Right atrium auricular region (tissue), 2 donors: Measurements from ENCODE around the gene PSMC3IP. TPM values are rescaled to one million over a fixed set of nuclear protein-coding genes. Genes with fewer than 3 reads are reported as not detected.

Experiments used
- DNase-seq: peaks from one replicate; pipeline ENCODE4 v3.0.0-alpha.2; 2019; ENCODE audit warnings: low spot score
- H3K27ac ChIP-seq, 2 donors: fragments of 200-600 bp; sonication (generic); 1 replicate in 1 of 2; 2 replicates in 1 of 2; pipeline ENCODE4 v1.5.1; 2016 to 2019
- H3K27me3 ChIP-seq, 2 donors: fragments of 200-600 bp; sonication (generic); one replicate each; pipeline versions ENCODE4 v1.5.1 to v1.6.0; 2017 to 2019
- H3K36me3 ChIP-seq: fragments of 200-600 bp; sonication (generic); one replicate; pipeline ENCODE4 v1.5.1; 2016
- H3K4me1 ChIP-seq, 2 donors: fragments of 200-600 bp; sonication (generic); one replicate each; pipeline versions ENCODE4 v1.5.1 to v1.6.0; 2017 to 2019
- H3K4me3 ChIP-seq, 2 donors: fragments of 200-600 bp; sonication (generic); 1 replicate in 1 of 2; 2 replicates in 1 of 2; pipeline ENCODE4 v1.5.1; 2017 to 2019; ENCODE audit warnings: mild to moderate bottlenecking in 1 of 2, moderate library complexity in 1 of 2
- H3K9me3 ChIP-seq, 2 donors: fragments of 200-600 bp; sonication (generic); one replicate each; pipeline ENCODE4 v1.5.1; 2019
- total RNA-seq, 2 donors: library from RNA; depleted of rRNA; stranded (reverse); fragments of >200 nt; gene quantifications; one replicate each; pipeline ENCODE4 v1.1.0, GENCODE V29; 2016
- TF ChIP-seq, protein P1 (sequence below), 2 donors: fragments of 200-600 bp; sonication (generic); IDR thresholded peaks; one replicate each; pipeline ENCODE4 v1.5.1; 2019; ENCODE audit warnings: antibody characterized with exemption in 2 of 2

The PSMC3IP gene
- total RNA-seq, 2 donors from 2014 or later: 1.2 to 1.6 TPM

DNA sequence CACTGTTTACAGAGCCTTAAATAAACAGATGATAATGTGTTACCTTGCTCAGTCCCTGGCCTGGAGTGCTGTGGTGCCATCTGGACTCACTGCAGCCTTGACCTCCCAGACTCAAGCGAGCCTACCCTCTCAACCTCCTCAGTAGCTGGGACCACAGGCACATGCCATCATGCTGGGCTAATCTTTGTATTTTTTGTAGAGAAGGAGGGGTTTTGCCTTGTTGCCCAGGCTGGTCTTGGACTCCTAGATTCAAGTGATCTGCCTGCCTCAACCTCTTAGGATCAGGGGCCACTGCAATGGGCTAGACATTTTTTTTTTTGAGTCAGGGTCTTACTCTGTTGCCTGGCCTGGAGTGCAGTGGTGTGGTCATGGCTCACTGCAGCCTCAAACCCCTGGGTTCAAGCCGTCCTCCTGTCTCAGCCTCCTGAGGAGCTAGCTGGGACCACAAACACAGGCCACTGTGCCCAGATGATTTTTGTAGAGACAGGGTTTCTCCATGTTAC is 46.5 kb downstream of the PSMC3IP start:
- Histone ChIP-seq H3K27ac (peak overlapping the region in 1 of 2 donors; percentile 81), H3K9me3 (no peaks in the 10 kb centered on the region), H3K27me3 (no peaks in the 10 kb centered on the region), H3K36me3 (no peaks in the 10 kb centered on the region), H3K4me1 (peaks cover 0 to 25% of the 10 kb centered on the region in 2 donors), H3K4me3 (no peak overlapping the region)
- TF ChIP-seq, protein P1, sequence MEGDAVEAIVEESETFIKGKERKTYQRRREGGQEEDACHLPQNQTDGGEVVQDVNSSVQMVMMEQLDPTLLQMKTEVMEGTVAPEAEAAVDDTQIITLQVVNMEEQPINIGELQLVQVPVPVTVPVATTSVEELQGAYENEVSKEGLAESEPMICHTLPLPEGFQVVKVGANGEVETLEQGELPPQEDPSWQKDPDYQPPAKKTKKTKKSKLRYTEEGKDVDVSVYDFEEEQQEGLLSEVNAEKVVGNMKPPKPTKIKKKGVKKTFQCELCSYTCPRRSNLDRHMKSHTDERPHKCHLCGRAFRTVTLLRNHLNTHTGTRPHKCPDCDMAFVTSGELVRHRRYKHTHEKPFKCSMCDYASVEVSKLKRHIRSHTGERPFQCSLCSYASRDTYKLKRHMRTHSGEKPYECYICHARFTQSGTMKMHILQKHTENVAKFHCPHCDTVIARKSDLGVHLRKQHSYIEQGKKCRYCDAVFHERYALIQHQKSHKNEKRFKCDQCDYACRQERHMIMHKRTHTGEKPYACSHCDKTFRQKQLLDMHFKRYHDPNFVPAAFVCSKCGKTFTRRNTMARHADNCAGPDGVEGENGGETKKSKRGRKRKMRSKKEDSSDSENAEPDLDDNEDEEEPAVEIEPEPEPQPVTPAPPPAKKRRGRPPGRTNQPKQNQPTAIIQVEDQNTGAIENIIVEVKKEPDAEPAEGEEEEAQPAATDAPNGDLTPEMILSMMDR (IDR thresholded peaks at IDR 0.05): no peak
- DNase-seq: no peak

DNA sequence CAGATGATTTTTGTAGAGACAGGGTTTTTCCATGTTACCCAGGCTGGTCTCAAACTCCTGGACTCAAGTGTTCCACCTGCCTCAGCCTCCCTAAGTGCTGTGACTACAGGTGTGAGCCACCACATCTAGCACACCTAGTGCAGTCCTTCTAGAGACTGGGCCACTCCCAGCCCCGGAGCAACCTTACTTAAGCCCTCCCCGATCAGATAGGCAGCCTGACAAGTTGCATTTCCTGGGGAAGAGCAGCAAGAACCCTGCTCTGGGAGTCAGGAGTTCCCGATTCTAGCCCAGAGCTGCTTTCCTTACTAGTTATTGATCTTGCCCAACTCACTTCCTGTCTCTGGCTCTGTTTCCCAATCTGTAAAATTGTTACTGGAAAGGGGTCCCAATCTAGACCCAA is 48.5 kb downstream of the PSMC3IP start:
- no peak for DNase-seq
- peaks cover 0 to 28% of the 10 kb centered on the region in 2 donors for H3K4me1 ChIP-seq
- H3K36me3 ChIP-seq: no peaks in the 10 kb centered on the region
- H3K4me3 ChIP-seq: no peak overlapping the region
- no peak overlapping the region for H3K27ac ChIP-seq
- no peaks in the 10 kb centered on the region for H3K9me3 ChIP-seq
- TF ChIP-seq, protein P1 (IDR thresholded peaks at IDR 0.05): no peak
- no peaks in the 10 kb centered on the region for H3K27me3 ChIP-seq

- Histone ChIP-seq H3K4me1 (peaks cover 0 to 31% of the 10 kb centered on the region in 2 donors), H3K27ac (no peak overlapping the region), H3K9me3 (no peaks in the 10 kb centered on the region), H3K36me3 (no peaks in the 10 kb centered on the region), H3K4me3 (no peak overlapping the region), H3K27me3 (no peaks in the 10 kb centered on the region)
- TF ChIP-seq, protein P1 (IDR thresholded peaks at IDR 0.05): no peak
- DNase-seq: no peak
Measured at GRCh38 chr17:42527932-42528331, 49.6 kb downstream of the PSMC3IP start.

- DNase-seq: no peak
- Histone ChIP-seq H3K4me1 (peaks cover 0 to 50% of the 10 kb centered on the region in 2 donors), H3K4me3 (no peak overlapping the region)
Measured at GRCh38 chr17:42526031-42526444, 51.5 kb downstream of the PSMC3IP start.

DNA sequence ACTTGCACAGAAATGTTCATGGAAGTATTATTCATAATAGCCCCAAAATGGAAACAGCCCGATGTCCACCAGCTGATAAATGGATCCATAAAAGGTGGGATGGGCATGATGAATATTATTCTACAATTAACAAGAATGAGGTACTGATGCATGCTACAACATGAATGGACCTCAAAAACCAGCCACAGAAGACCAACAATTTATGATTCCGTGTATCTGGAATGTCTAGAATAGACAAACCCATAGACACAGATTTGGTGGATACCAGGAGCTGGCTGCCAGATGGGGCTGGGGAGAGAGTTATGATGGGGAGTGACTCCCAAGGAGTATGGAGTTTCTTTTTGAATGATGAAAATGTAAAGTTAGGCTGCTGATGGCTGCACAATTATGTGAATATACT is 52.3 kb downstream of the PSMC3IP start:
- TF ChIP-seq, protein P1 (IDR thresholded peaks at IDR 0.05): no peak
- Histone ChIP-seq H3K27me3 (no peaks in the 10 kb centered on the region), H3K9me3 (no peaks in the 10 kb centered on the region), H3K36me3 (no peaks in the 10 kb centered on the region), H3K4me3 (no peak overlapping the region), H3K27ac (peak overlapping the region; percentile 60 to 62), H3K4me1 (peaks cover 0 to 58% of the 10 kb centered on the region in 2 donors)
- no peak for DNase-seq

More at GRCh38 chr17:42526031-42526444, 51.5 kb downstream of the PSMC3IP start:
- Histone ChIP-seq H3K27me3 (no peaks in the 10 kb centered on the region), H3K9me3 (no peaks in the 10 kb centered on the region), H3K36me3 (no peaks in the 10 kb centered on the region), H3K27ac (peak overlapping the region; percentile 60 to 62)
- TF ChIP-seq, protein P1 (IDR thresholded peaks at IDR 0.05): no peak

GRCh38 chr17:42522798-42523278 is 54.7 kb downstream of the PSMC3IP start:
- Histone ChIP-seq H3K4me1 (peaks cover 2 to 82% of the 10 kb centered on the region in 2 donors), H3K36me3 (no peaks in the 10 kb centered on the region), H3K9me3 (no peaks in the 10 kb centered on the region), H3K4me3 (no peak overlapping the region), H3K27ac (peak overlapping the region; percentile 91 to 98), H3K27me3 (no peaks in the 10 kb centered on the region)
- no peak for DNase-seq
- TF ChIP-seq, protein P1 (IDR thresholded peaks at IDR 0.05): no peak
